DMS153 treated with DMSO at 0.1 percent for 48 hours (cell line): Measurements from ENCODE around the gene NCKAP1.
"Not testable (repeated sequence)": the region's sequence is repeated elsewhere in the genome, so short reads cannot be mapped to it uniquely, and the experiment has no call there.

Experiments
- DNase-seq: peaks from one replicate; lab custom pipeline; 2025; ENCODE audit not compliant: unreplicated experiment; lab: John Stamatoyannopoulos, UW

Gene NCKAP1

DNA sequence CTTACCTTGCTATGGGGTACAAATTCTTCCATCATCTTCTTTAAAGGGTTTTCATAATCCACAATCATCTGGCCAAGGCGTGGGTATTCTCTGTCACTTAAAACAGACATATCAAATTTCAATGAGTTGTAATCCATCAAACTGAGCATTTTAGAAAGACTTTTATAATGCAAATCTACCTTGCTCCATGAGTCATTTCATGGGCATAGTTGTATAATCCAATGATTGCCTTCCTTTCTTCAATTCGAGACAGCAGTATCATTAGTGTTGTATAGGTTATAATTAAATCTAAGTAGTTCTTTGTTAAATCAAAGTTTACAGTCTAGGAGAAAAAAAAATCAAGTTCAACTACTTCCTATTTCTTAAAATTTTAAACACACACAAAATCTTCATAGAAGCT, 36.3 kb downstream of the NCKAP1 start:
- no peak for DNase-seq

DNA sequence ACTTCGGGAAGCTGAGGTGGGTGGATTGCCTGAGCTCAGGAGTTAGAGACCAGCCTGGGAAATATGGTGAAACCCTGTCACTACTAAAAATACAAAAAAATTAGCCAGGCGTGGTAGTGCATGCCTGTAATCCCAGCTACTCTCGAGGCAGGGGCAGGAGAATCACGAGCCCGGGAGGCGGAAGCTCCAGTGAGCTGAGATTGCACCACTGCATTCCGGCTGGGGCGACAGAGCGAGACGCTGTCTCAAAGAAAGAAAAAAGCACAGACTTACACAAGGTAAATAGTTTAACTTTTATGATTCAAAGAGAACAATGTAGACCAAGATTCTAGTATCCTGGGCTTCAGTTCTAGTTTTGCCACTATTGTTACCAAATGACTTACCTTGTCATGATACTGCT, 37.4 kb downstream of the NCKAP1 start:
- no peak for DNase-seq

DNA sequence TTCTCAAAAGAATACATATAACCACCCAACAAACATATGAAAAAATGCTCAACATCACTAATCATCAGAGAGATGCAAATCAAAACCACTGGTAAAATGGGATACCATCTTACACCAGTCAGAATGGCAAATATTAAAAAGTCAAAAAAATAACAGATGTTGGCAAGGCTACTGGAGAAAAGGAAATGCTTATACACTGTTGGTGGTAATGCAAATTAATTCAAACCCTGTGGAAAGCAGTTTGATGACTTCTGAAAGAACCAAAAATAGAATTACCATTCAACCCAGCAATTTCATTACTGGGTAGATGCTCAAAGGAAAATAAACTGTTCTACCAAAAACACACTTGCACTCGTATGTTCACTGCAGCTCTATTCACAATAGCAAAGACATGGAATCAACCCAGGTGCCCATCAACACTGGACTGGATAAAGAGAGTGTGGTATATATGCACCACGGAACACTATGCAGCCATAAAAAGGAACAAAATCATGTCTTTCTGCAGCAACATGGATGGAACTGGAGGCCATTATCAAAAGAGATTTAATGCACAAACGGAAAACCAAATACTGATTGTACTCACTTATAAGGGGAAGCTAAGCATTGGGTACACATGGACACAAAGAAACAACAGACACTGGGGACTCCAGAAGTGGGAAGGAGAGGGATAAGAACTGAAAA, 38.8 kb downstream of the NCKAP1 start:
- no peak for DNase-seq

DNA sequence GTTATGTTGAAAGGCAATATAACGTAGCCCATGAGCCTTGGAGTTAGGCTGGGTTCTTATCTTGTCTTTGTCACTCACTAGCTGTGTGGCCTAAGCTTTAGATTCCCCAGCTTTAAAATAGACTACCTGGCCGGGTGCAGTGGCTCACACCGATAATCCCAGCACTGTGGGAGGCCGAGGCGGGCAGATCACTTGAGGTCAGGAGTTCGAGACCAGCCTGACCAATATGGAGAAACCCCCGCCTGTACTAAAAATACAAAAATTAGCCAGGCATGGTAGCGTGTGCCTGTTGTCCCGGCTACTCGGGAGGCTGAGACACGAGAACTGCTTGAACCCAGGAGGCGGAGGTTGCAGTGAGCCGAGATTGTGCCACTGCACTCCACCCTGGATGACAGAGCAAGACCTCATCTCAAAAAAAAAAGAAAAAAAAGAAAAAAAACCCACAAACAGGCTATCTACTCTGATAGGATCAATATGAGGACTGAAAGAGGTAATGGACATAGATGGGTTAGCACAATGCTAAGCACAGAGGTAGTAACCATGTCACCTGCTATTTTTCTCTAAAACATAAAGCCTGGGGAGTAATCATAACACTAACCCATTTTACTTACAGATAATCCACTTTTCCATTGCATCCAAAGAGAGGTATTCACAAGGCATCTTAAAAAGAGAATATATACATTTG, 43.9 kb downstream of the NCKAP1 start:
- DNase-seq, result no peak

DNA sequence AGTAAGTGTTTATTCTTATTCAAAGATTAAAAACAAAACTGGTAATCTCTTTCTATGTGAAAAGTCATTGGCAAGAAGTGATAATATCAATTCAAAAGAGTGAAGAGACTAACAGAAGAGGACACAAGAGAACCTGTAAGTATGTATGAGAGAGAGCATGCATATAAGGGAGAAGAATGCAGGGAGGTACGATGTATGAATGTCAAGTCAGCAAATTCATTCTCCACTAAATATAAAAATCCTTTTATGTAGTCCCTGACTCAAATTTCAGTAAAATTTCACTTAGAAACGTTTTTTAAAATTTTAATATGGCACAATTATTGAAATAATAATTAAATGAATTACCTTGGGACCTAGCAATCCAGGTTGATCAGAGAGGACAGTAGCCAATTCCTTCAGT, 55.3 kb downstream of the NCKAP1 start:
- DNase-seq, result no peak

DNA sequence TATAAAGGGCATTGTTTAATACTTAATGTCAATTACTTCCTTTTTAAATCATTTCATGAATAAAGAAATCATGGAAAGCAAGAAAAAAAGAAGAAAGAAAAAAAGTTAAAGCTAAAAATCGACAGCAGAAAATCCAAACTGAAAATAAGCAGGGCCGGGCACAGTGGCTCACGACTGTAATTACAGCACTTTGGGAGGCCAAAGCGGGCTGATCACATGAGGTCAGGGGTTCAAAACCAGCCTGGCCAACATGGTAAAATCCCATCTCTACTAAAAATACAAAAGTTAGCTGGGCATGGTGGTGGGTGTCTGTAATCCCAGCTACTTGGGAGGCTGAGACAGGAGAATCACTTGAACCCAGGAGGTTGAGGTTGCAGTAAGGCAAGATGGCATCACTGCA, 56.8 kb downstream of the NCKAP1 start:
- DNase-seq, result not testable (repeated sequence)

DNA sequence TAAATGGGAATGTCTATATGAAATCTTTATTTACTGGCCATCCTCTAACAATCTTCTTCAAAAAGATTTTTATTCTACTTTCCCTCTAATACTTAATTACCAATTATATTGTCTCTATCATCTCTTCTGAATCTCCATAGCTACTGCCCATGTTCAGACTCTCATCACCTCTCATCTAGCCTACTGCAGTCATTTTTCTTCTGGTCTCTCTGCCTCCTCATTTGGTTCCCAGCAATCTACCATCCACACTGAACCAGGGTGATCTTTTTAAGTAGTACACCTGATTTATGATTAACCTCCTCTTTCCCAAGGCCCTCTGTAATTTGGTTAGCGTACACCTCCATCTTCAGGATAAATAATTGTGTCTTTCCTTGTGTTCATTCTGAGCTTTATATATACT, 57.6 kb downstream of the NCKAP1 start:
- DNase-seq, result no peak

DNA sequence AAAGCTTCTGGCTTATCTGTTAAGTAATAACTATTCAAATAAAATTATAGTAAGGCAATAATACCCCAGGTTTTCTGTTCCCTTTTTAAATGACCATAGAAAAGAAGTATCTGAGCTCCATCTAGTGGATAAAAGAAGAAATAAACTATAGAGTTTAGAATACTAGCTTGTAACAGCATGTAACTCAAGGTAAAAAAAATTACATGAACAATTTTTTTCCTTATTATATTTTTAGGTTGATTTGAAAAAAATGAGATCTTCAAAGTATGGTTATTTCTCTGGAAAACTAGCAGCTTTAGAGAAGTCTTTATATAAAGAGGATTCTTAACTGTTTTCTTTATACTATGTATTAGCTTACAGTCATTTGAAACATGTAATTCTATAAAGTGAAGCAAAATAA, 58.1 kb downstream of the NCKAP1 start:
- DNase-seq, result peak; percentile 67

DNA sequence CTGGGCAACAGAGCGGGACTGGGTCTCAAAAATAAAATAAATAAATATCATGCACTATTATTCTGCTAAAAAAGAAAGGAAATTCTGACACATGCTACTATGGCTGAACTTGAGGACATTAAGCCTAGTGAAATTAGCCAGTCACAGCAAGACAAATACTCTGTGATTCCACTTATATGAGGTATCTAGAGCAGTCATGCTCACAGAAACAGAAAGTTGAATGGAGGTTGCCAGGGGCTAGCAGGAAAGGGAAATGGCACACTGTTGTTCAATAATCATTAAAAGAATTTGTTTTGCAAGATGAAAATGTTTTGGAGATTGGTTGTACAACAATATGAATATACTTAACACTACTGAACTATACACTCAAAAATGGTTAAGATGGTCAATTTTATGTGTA, 60.8 kb downstream of the NCKAP1 start:
- no peak for DNase-seq

DNA sequence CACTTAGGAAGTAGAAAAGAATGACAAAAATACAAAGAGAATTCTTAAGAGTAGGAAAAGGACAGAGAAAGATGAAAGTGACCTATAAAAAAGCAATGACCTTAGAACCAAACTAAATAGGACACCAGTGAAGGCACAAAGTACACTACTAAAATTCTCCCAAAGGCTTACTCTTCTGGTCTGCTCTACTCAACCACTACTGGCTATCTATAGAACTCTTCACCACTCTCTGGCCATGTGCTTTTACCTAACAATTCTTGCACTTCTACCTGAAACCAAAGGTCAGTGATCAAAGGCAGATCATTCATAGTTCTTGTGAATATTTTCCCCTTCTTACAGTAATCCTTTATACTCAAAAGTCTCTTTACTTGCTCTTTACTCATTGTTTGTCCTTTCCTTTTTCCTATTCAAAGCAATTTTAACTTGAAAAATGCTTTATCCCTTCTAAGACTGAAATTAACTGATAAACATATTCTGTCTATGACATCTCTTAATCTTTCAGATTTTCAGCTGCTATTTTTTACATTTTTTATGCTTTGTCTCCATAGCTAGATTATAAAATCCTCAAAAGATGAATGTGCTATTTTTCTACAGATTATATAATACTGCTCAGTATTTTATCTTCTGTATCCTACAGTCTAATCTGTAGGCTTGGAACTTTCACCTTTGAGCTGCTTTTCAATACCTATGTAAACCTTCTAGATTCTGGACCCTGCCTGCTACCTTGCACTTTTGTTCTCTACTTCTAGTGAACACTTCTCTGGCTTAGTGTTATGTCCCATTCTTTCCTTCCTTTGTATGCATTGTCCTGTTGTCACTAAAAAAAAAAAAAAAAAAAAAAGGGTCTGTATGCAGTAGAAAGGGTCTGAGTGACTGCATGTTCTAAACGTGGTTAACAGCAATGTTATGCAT, 64.6 kb downstream of the NCKAP1 start:
- DNase-seq, result no peak

DNA sequence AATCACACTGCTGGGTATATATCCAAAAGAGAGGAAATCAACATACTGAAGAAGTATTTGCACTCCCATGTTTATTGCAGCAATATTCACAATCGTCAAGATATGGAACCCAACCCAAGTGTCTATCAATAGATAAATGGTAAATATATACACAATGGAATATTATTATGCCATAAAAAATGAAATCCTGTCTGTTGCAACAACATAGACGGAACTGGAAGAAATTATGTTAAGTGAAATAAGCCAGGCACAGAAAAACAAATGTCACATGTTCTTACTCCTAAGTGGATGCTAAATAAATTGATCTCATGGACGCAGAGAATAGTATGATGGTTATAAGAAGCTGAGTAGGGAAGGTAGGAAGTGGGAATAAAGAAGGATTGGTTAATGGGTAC, 65.7 kb downstream of the NCKAP1 start:
- no peak for DNase-seq

DNA sequence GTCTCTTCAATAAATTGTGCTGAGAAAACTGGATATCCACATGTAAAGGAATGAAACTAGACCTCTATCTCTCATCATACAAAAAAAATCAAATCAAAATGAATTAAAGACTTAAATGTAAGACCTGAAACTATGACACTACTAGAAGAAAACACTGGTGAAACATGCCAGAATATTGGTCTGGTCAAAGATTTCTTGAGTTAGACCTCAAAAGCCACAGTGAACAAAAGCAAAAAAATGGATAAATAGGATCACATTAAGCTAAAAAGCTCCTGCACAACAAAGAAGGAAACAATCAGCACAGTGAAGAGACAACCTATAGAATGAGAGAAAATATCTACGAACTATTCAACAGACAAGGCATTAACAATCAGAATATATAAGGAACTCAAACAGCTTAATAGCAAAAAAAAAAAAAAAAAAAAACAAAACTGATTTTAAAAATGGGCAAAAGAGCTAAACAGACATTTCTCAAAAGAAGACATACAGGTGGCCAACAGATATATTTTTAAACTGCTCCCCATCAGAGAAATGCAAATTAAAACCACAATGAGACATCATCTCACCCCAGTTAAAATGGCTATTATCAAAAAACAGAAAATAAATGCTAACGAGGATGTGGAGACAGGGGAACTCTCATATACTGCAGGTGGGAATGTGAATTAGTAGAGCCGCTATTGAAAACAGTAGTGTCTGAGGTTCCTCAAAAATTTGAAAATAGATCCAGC, 66.3 kb downstream of the NCKAP1 start:
- no peak for DNase-seq

DNA sequence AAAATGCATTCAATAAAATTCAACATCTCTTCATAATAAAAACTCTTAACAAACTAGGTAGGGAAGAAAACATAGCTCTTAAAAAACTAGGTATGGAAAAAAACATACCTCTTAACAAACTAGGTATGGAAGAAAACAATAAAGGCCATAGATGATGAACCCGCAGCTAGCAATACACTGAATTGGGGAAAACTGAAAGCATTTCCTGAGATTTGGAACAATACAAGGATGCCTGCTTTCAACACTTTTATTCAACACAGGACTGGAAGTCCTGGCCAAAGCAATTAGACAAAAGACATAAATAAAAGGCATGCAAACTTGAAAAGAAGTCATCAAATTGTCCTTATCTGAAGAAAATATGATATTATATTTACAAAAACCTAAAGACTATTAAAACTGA, 67.8 kb downstream of the NCKAP1 start:
- DNase-seq, result no peak

DNA sequence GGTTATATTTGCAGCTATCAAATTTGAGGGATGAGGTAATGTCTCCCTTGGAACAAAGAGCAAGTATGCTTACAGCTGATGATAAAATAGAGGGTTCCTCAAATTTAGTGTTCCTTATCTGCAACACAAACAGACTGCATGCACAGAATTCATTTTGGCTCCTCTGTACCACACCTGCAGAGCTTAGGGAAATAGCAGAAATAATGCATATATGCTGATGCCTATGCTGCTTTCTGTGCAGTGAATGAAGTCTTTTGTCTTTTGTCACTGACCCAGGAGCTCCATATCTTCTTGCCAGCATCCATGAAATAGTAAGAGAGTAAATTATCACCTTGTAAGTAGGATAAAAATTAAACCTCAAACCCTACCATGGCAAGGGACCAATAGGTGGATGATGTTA, 69.8 kb downstream of the NCKAP1 start:
- no peak for DNase-seq

DNA sequence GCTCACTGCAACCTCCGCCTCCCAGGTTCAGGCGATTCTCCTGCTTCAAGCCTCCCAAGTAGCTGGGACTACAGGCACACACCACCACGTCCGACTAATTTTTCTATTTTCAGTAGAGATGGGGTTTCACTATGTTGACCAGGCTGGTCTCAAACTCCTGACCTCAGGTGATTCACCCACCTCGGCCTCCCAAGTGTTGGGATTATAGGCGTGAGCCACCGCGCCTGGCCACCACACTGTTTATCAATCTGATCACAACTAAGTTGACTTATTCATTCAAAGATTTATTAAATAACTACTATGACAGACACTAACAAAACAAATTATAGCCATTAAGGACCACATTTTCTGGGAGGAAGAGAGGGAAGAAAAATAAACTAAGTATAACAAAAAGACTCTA, 71.9 kb downstream of the NCKAP1 start:
- DNase-seq, result not testable (repeated sequence)

DNA sequence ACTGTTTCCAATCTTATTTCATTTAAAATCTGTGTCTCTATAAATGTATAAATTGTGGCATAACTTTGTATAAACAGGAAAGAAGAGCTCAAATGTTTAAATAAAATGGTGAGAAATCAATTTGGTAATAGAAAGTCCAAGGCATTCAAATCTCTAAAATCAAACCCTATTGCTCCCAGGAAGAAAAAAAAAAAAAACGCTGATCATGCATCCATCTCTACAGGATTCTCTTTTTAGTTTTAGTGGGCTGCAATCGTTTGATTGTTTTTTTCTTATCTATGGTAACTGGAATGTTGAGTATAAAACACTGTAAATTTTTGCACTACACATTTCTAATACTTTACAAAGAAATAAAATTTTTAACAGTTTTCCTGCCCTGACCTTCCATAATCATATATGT, 75.6 kb downstream of the NCKAP1 start:
- DNase-seq, result no peak

DNA sequence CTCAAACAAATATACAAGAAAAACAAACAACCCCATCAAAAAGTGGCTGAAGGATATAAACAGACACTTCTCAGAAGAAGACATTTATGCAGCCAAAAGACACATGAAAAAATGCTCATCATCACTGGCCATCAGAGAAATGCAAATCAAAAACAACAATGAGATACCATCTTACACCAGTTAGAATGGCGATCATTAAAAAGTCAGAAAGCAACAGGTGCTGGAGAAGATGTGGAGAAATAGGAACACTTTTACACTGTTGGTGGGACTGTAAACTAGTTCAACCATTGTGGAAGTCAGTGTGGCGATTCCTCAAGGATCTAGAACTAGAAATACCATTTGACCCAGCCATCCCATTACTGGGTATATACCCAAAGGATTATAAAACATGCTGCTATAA, 77.4 kb downstream of the NCKAP1 start:
- DNase-seq, result not testable (repeated sequence)

DNA sequence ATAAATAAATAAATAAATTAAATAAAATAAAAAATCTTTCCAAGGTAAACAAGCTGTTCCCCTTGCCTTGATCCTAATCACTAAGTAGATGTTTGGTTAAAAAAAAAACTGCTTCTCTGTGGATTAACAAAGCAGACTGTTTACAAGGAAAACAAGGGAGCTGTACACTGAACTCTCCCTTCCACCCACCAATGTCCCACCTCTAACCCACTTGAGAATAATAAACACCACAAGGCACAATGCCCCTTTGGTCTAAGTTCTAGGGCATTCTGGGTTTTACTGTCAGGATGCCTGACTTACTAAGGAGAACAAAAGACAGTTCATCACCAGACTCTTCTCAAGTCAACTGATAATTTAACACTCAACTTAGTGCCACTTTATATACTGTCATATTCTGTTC, 83.5 kb downstream of the NCKAP1 start:
- no peak for DNase-seq

DNA sequence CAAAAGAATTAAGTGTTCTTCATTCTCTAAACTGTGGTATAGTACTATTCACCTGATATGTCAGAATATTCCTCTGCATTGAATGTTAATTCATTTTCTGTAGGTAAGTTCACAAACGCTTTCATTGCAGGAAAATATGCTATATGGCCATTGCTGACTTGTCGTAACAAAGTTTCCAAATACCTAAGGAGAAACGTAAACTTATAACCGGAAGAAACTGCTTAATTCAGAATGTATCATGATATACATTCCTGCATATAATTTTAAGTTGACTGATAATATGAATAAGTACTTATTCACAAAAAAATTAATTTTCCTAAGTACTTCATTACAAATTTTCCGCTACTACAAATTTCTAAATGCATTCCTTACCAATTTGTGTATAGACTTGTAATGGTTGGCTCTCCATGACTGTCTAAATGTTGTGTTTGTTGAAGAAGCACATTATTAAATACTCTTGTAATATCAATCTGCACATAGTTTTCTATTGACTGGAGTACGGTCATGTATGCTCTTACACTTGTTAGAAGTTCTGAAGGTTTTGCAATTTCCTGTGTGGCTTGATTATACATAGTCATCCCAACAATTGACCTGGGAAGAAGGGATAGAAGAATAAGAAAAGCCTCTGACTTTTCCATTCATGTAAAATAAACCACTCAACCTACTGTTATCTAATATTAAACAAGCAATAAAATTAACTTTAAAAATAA, 85.4 kb downstream of the NCKAP1 start:
- no peak for DNase-seq

DNA sequence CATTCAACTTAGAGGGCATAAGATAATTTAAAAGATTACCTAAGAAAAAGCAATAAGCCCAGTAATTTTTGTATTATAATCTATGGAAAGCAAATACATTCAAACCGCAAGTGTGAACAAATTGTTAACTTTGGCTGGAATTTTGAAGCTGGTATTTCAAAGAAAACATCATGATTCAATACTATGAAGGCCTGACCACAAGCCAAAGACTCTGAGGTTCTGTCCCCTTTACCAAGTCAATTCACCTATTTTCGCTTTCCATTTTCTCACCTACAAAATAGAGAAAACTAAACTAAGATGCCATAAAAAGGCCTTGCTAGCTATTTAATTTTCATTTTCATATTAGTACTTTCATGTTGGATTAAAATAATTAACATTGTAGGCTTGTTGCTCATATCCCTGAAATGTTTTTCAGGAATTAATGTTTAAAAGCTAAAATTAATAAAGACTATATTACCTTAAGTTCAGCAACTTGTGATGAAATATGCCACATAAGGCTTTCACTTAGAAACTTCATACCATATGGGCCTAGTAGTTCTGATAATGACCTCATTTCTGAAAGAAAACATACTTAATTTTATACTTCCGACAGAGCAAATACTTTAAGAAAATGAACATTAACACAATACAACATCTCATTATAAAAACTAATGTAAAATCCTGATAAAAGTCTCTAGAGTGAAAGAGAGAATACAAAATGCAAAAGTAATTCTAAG, 86.2 kb downstream of the NCKAP1 start:
- no peak for DNase-seq
